Amniotic stem cell (primary cell): Measurements from ENCODE around the gene ZNF263.

Source experiments
- DNase-seq: peaks from one replicate; lab custom pipeline; 2025; lab: John Stamatoyannopoulos, UW

Gene ZNF263

GRCh38 chr16:3328104-3328503, 44.8 kb downstream of the ZNF263 start:
- DNase-seq, result no peak

GRCh38 chr16:3328643-3329042, 45.4 kb downstream of the ZNF263 start:
- DNase-seq, result no peak
